Upper lobe of left lung (tissue), 6 donors: ENCODE results near the gene DDX24. TPM values are rescaled to one million over a fixed set of nuclear protein-coding genes. Genes with fewer than 3 reads are reported as not detected.

Experiments used
- ATAC-seq, 2 donors: fragments of 200-7000 bp; cut with Tn5 transposase; one replicate each; pipeline ENCODE4 v1.9.1; 2022; ENCODE audit warnings: mild to moderate bottlenecking in 2 of 2, moderate library complexity in 2 of 2; ENCODE audit not compliant: low FRiP score in 2 of 2
- DNase-seq, 2 donors: peaks; one replicate each; pipeline ENCODE4 v3.0.0-alpha.2; 2019 to 2020
- H3K27ac ChIP-seq, 4 donors: fragments of 200-600 bp; sonication (generic); one replicate each; pipeline ENCODE4 v1.5.1; 2016 to 2019
- H3K27me3 ChIP-seq, 4 donors: fragments of 200-600 bp; sonication (generic); one replicate each; pipeline ENCODE4 v1.5.1; 2017 to 2019
- H3K36me3 ChIP-seq, 4 donors: fragments of 200-600 bp; sonication (generic); one replicate each; pipeline ENCODE4 v1.5.1; 2016 to 2019
- H3K4me1 ChIP-seq, 4 donors: fragments of 200-600 bp; sonication (generic); one replicate each; pipeline ENCODE4 v1.5.1; 2018 to 2019
- H3K4me3 ChIP-seq, 4 donors: fragments of 200-600 bp; sonication (generic); one replicate each; pipeline ENCODE4 v1.5.1; 2017 to 2019; ENCODE audit warnings: mild to moderate bottlenecking in 2 of 4, moderate library complexity in 1 of 4
- H3K9me3 ChIP-seq, 4 donors: fragments of 200-600 bp; sonication (generic); one replicate each; pipeline ENCODE4 v1.5.1; 2018 to 2019
- CTCF ChIP-seq, 6 experiments: fragments of 450-650 bp in 4 of 6; fragments of 200-600 bp in 2 of 6; sonication (generic) in 2 of 6; IDR thresholded peaks; one replicate each; pipeline ENCODE4 v1.5.1; 2016 to 2019; ENCODE audit warnings: antibody characterized with exemption in 6 of 6
- EP300 ChIP-seq, 4 donors: sonication (generic); formaldehyde crosslinking; IDR thresholded peaks; one replicate each; pipeline ENCODE4 v1.5.1; 2017; ENCODE audit warnings: antibody characterized with exemption in 4 of 4, control low read depth in 2 of 4
- POLR2A ChIP-seq, 4 donors: fragments of 450-650 bp; IDR thresholded peaks; one replicate each; pipeline ENCODE4 v1.5.1; 2016 to 2017; ENCODE audit warnings: antibody characterized with exemption in 4 of 4, mild to moderate bottlenecking in 2 of 4
- POLR2AphosphoS5 ChIP-seq, 2 donors: sonication (generic); formaldehyde crosslinking; IDR thresholded peaks; one replicate each; pipeline ENCODE4 v1.5.1; 2017; ENCODE audit warnings: antibody characterized with exemption in 2 of 2
- WGBS, 2 donors: methylation state at CpG; one replicate each; pipeline ENCODE4 v1.1.5; 2017 to 2018; 5-methylcytosine and 5-hydroxymethylcytosine counted together
- total RNA-seq, 6 donors: library from RNA; depleted of rRNA in 4 of 6; stranded (reverse); fragments of >200 nt in 4 of 6; gene quantifications; one replicate each; pipeline versions ENCODE4 v1.1.0 to v1.2.1, GENCODE V29; 2016 to 2021
- donor health status: DM: no; HTN: no; CAD: no; lungs with moderate emphysema.
- donor health status: DM: no; HTN: yes; CAD: no; lungs with severe emphysema.

The DDX24 gene
- total RNA-seq, 6 donors from 2014 or later: 124 to 189 (median 154) TPM

- WGBS, 2 donors: 73 to 95% methylated on average over 3 of the region's 3 CpGs
- ATAC-seq: no peak
- no peak for DNase-seq
- no peaks in the 10 kb centered on the region for H3K27me3 ChIP-seq
- H3K4me1 ChIP-seq: peaks cover 0 to 6% (median 0%) of the 10 kb centered on the region in 4 donors
- no peak overlapping the region for H3K4me3 ChIP-seq
- no peak overlapping the region for H3K27ac ChIP-seq
- peaks cover 0 to 6% (median 4%) of the 10 kb centered on the region in 4 donors for H3K9me3 ChIP-seq
- TF ChIP-seq EP300 (IDR thresholded peaks at IDR 0.05) (no peak), CTCF (IDR thresholded peaks at IDR 0.05) (no peak), POLR2A (IDR thresholded peaks at IDR 0.05) (no peak), POLR2AphosphoS5 (IDR thresholded peaks at IDR 0.05) (no peak)
- no peaks in the 10 kb centered on the region for H3K36me3 ChIP-seq
These were observed 41.4 kb upstream of the DDX24 start for GRCh38 chr14:94122438-94122837.

- Histone ChIP-seq H3K36me3 (peaks cover 0 to 5% (median 2%) of the 10 kb centered on the region in 4 donors), H3K4me3 (no peak overlapping the region), H3K9me3 (peaks cover 0 to 6% (median 4%) of the 10 kb centered on the region in 4 donors), H3K27me3 (no peaks in the 10 kb centered on the region), H3K4me1 (peaks cover 0 to 6% (median 0%) of the 10 kb centered on the region in 4 donors), H3K27ac (peak overlapping the region in 2 of 4 donors; percentile 42 to 44)
- WGBS, 2 donors: 43 to 66% methylated on average over 3 of the region's 3 CpGs
- TF ChIP-seq EP300 (IDR thresholded peaks at IDR 0.05) (no peak), POLR2A (IDR thresholded peaks at IDR 0.05) (no peak), CTCF (IDR thresholded peaks at IDR 0.05) (no peak), POLR2AphosphoS5 (IDR thresholded peaks at IDR 0.05) (peak in 1 of 2 donors; percentile 23)
- peak in 1 of 2 donors; percentile 9 for DNase-seq
- ATAC-seq: no peak
These were observed 40.5 kb upstream of the DDX24 start for GRCh38 chr14:94121485-94121884.

DNA sequence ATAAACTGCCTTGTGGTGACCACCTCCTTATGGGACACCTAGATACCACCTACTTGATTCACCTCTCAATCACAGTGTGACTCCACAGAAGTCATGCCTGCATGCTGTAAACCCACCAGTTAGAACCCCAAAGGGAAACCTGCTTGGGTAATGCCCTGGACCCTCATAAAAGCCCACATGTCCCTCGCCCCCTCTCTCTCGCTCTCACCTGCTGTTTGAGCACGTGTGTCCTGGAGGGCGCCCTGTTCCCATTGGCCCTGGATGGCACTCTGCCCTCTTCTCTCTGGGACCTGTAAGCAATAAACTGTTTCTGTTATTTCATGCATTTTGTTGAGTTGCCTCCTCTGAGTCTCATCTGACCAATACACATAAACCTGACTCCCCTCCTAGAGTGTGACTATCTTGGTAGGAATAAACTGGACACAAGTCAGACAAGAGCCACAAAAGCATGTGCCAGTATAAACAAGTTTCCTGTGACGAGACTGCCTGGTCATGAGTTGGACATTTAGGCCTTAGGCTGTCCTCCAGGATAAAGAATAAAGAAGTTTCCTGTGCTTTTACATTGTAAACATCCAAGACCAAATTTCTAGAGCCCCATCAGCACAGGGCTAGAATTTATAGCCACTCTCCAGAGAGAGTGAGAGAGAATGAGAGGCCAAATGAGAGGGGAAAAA lies 39.8 kb upstream of the DDX24 start:
- no peak for ATAC-seq
- DNase-seq: no peak

GRCh38 chr14:94119071-94119470 lies 38.1 kb upstream of the DDX24 start:
- H3K27me3 ChIP-seq: no peaks in the 10 kb centered on the region
- peak in 1 of 2 donors; percentile 11 for DNase-seq
- ATAC-seq: no peak
- TF ChIP-seq CTCF (IDR thresholded peaks at IDR 0.05): no peak
- TF ChIP-seq POLR2AphosphoS5 (IDR thresholded peaks at IDR 0.05): no peak
- TF ChIP-seq EP300 (IDR thresholded peaks at IDR 0.05): no peak
- no peak for TF ChIP-seq POLR2A (IDR thresholded peaks at IDR 0.05)
- H3K36me3 ChIP-seq: peaks cover 0 to 11% (median 4%) of the 10 kb centered on the region in 4 donors
- peaks cover 13 to 20% (median 16%) of the 10 kb centered on the region in 4 donors for H3K4me1 ChIP-seq
- H3K9me3 ChIP-seq: peaks cover 0 to 6% (median 4%) of the 10 kb centered on the region in 4 donors
- no peak overlapping the region for H3K4me3 ChIP-seq
- no peak overlapping the region for H3K27ac ChIP-seq

More for the DNA sequence above, 39.8 kb upstream of the DDX24 start:
- TF ChIP-seq CTCF (IDR thresholded peaks at IDR 0.05) (no peak), EP300 (IDR thresholded peaks at IDR 0.05) (no peak), POLR2A (IDR thresholded peaks at IDR 0.05) (no peak), POLR2AphosphoS5 (IDR thresholded peaks at IDR 0.05) (no peak)
- Histone ChIP-seq H3K4me3 (no peak overlapping the region), H3K9me3 (peaks cover 0 to 6% (median 4%) of the 10 kb centered on the region in 4 donors), H3K27me3 (no peaks in the 10 kb centered on the region), H3K4me1 (peaks cover under 1 to 8% (median 5%) of the 10 kb centered on the region in 4 donors), H3K27ac (peak overlapping the region in 2 of 4 donors; percentile 44 to 53), H3K36me3 (peaks cover 0 to 11% (median 4%) of the 10 kb centered on the region in 4 donors)
- WGBS, 2 donors: 84 to 88% methylated on average over 5 of the region's 5 CpGs
